ENCODE data around the gene EMILIN3. TPM values are rescaled to one million over a fixed set of nuclear protein-coding genes. Genes with fewer than 3 reads are reported as not detected.

EMILIN3 gene
- total RNA-seq, 4 donors from 2014 or later: 0.20 to 0.33 (median 0.20) TPM; not detected in 1

- Histone ChIP-seq H3K27ac (peak overlapping the region; percentile 65 to 81 (median 70)), H3K4me1 (peaks cover 39 to 54% of the 10 kb centered on the region in 2 donors), H3K36me3 (peaks cover 0 to 25% of the 10 kb centered on the region in 2 donors), H3K27me3 (no peaks in the 10 kb centered on the region), H3K4me3 (no peak overlapping the region), H3K9me3 (no peaks in the 10 kb centered on the region)
- in situ Hi-C loops (cut with MboI; ENCODE audit: low sequenced_read_pairs in 4 of 4): no loop called here
- ATAC-seq (no peak), DNase-seq (no peak)
- intact Hi-C loops (cut with DNase I; ENCODE audit: low total_unique reads): loop anchor here (10.0 kb wide), 1 partner anchor 282 kb away; no protein-coding TSS in a partner anchor
- TF ChIP-seq CTCF (IDR thresholded peaks at IDR 0.05 in 4 of 5, conservative IDR thresholded peaks at IDR 0.05 in 1 of 5) (no peak), POLR2A (IDR thresholded peaks at IDR 0.05) (no peak)
These were observed 45.9 kb upstream of the EMILIN3 start for GRCh38 chr20:41412324-41413120.

- TF ChIP-seq CTCF (IDR thresholded peaks at IDR 0.05 in 4 of 5, conservative IDR thresholded peaks at IDR 0.05 in 1 of 5): peak in 2 of 5 experiments; percentile 55 to 61
- TF ChIP-seq POLR2A (IDR thresholded peaks at IDR 0.05): no peak
- Histone ChIP-seq H3K9me3 (no peaks in the 10 kb centered on the region), H3K4me1 (peaks cover 49 to 65% of the 10 kb centered on the region in 2 donors), H3K4me3 (no peak overlapping the region), H3K27me3 (no peaks in the 10 kb centered on the region), H3K36me3 (peaks cover 0 to 19% of the 10 kb centered on the region in 2 donors), H3K27ac (peak overlapping the region; percentile 65 to 81 (median 70))
- no peak for DNase-seq
- in situ Hi-C loops (cut with MboI; ENCODE audit: low sequenced_read_pairs in 4 of 4): no loop called here
- peak; percentile 55 to 78 for ATAC-seq
- intact Hi-C loops (cut with DNase I; ENCODE audit: low total_unique reads): loop anchor here (2.0 to 10.0 kb wide), 3 partner anchors 71 to 283 kb away; partner anchors contain the start of gene LPIN3
These were observed 44.8 kb upstream of the EMILIN3 start for GRCh38 chr20:41411391-41411847.

GRCh38 chr20:41408986-41409385 is 42.4 kb upstream of the EMILIN3 start:
- H3K27ac ChIP-seq: peak overlapping the region; percentile 43 to 82 (median 67)
- no peaks in the 10 kb centered on the region for H3K9me3 ChIP-seq
- intact Hi-C loops (cut with DNase I; ENCODE audit: low total_unique reads): no loop called here
- in situ Hi-C loops (cut with MboI; ENCODE audit: low sequenced_read_pairs in 4 of 4): no loop called here
- H3K4me1 ChIP-seq: peaks cover 64 to 78% of the 10 kb centered on the region in 2 donors
- no peak overlapping the region for H3K4me3 ChIP-seq
- DNase-seq (peak in 1 of 2 donors; percentile 69), ATAC-seq (peak in 1 of 2 donors; percentile 33)
- TF ChIP-seq CTCF (IDR thresholded peaks at IDR 0.05 in 4 of 5, conservative IDR thresholded peaks at IDR 0.05 in 1 of 5): no peak
- no peak for TF ChIP-seq POLR2A (IDR thresholded peaks at IDR 0.05)
- H3K36me3 ChIP-seq: peaks cover 0 to 9% of the 10 kb centered on the region in 2 donors
- H3K27me3 ChIP-seq: no peaks in the 10 kb centered on the region

- intact Hi-C loops (cut with DNase I; ENCODE audit: low total_unique reads): no loop called here
- Histone ChIP-seq H3K4me3 (no peak overlapping the region), H3K27ac (peak overlapping the region; percentile 43 to 82 (median 67)), H3K4me1 (peaks cover 64 to 78% of the 10 kb centered on the region in 2 donors), H3K9me3 (no peaks in the 10 kb centered on the region), H3K36me3 (peaks cover 0 to 16% of the 10 kb centered on the region in 2 donors), H3K27me3 (no peaks in the 10 kb centered on the region)
- in situ Hi-C loops (cut with MboI; ENCODE audit: low sequenced_read_pairs in 4 of 4): no loop called here
- TF ChIP-seq CTCF (IDR thresholded peaks at IDR 0.05 in 4 of 5, conservative IDR thresholded peaks at IDR 0.05 in 1 of 5) (no peak), POLR2A (IDR thresholded peaks at IDR 0.05) (no peak)
- DNase-seq (peak; percentile 75 to 76), ATAC-seq (peak; percentile 57 to 65)
These were observed 41.7 kb upstream of the EMILIN3 start for GRCh38 chr20:41408156-41408794.
